NCI-H460 (cell line): Measurements from ENCODE around the gene DRC3. TPM values are rescaled to one million over a fixed set of nuclear protein-coding genes. Genes with fewer than 3 reads are reported as not detected.
"Not testable (repeated sequence)": the region's sequence is repeated elsewhere in the genome, so short reads cannot be mapped to it uniquely, and the experiment has no call there.

Experiments used
- DNase-seq: peaks from one replicate; pipeline ENCODE4 v3.0.0-alpha.2; 2016; ENCODE audit warnings: low read depth; ENCODE audit errors: extremely low read depth
- total RNA-seq: library from RNA; depleted of rRNA; stranded (reverse); fragments of >200 nt; shearing (Covaris generic); gene quantifications from 2 replicates; pipeline ENCODE4 v1.2.3, GENCODE V29; 2014

Gene DRC3
- total RNA-seq, 1 experiment from 2014 or later = 0.40 TPM

DNA sequence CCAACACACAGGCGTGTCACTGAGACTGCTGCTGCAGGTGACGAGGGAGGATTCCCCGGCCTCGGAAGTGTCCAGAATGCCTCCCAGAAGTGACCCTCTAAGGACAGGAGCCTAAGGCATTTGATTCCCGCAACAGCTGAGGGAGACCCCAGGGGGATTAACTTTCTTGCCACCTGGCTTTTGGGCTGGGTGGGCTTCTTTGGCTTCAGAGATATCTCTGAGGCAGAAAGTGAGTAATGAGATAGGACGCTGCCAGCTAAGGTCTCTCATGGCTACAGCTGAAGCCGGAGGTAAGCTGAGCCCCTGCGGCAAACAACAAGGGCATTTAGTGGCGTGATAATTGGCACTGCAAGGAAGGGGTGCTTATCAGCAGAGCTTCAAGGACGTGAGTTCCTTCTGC is 17.0 kb downstream of the DRC3 start:
- no peak for DNase-seq

DNA sequence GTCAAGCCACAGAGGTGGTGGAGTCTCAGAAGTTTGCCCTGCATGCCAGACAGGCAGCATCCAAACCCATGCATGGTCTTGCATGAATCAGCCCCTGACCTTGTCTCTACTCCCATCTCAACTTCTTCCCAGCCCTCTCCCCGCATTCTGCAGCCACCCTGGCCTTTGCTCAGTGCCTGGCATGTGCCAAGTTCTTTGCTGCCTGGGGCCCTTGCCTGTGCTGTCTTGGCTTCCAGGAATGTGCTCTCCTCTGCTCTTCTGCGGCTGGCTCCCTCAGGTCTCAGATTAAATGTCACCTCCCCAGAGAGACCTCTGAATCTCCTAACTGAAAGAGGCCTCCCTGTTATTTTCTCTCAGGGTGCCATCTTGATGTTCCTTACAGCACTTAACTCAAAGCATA is 17.6 kb downstream of the DRC3 start:
- DNase-seq = no peak

DNA sequence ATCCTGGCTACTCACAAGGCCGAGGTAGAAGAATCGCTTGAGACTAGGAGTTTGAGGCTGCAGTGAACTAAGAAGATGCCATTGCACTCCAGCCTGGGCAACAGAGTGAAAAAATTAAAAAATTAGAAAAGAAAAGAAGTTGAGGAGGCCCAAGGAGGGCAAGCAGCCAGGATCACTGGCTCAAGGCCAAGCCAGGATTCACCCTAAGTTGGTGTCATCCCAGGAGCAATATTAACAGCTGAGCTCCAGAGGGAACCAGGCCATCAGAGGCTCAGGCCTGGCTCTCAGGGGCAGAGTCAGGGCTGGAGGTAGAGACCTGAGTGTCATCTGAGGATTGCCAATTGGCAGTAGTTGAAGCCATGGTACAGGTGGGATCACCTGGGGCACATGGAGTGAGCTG is 20.7 kb downstream of the DRC3 start:
- no peak for DNase-seq

DNA sequence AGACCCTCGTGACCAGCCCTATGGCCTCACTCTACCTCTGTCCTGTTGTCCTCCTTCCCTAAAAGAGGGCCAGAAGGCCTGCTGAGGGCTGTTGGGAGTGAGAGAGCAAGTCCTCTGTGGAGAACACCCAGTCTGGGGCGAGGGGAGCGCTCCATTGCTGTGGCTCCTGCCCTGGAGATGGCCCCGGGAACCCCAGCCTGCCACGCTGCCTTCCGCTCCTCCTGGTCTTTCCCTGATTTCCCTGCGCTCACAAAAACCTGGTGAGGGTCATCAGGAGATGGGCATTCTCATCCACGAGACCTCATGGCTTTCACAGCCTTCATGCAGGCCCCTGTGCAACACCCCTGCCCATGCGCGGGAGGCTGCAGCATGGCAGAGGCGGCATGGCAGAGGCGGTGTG is 21.2 kb downstream of the DRC3 start:
- DNase-seq = no peak

DNA sequence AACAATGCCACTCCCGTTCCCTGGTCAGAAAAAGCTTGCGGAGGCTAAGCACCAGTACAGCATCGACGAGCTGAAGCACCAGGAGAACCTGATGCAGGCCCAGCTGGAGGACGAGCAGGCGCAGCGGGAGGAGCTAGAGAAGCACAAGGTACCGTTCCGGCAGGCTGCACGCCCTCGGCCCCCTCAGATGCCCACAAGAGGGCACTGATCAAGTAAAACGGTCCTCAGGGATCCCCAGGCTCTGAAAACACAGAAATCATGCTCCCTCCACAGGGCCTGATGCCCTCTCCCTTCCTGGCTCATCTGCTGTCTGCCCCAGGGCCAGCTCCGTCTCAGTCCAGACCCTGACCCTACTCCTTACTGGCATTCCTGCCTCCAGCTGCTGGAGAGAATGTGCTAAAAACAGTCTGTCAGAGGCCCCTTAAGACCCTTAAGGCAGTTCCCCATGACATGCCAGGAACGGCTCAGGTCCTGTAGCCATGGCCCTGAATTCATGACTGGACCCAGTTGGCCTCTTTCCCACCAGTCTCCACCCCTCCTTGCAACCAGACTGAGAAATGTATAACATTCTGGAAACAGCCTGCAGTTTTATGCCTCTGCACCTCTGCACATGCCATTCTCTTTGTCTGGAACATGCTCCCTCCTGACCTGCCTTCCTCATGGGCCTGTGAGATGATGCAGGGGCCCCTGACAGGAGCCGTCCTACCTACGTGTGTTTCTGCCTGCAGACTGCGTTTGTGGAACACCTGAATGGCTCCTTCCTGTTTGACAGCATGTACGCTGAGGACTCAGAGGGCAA is 21.8 kb downstream of the DRC3 start:
- DNase-seq = no peak

DNA sequence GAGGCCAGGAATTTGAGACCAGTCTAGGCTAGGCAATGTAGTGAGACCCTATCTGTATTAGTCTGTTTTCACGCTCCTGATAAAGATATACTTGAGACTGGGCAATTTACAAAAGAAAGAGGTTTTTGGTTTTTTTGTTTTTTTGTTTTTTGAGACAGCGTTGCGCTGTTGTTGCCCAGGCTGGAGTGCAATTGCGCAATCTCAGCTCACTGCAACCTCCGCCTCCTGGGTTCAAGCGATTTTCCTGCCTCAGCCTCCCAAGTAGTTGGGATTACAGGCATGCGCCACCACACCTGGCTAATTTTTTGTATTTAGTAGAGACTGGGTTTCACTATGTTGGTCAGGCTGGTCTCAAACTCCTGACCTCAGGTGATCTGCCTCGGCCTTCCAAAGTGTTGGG is 23.2 kb downstream of the DRC3 start:
- not testable (repeated sequence) for DNase-seq

DNA sequence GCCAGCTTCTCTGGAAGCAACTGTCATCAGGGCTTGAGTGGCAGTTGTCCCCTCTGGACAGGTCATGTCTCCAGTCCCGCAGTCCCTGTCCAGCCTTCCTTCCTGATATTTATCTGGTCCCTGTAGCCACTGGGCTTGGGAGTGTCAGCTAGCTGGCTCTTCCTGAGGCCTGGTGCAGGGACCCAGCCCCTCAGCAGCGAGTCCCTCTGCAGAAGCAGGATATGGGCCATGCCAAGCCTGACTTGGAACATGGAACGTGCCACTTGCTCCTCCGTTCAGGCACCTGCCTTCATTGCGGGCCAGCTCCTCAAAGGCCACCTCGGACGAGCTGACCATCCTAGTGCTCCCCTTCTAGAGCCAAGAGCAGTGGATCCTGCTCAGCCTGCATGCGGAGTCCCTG is 26.3 kb downstream of the DRC3 start:
- no peak for DNase-seq

DNA sequence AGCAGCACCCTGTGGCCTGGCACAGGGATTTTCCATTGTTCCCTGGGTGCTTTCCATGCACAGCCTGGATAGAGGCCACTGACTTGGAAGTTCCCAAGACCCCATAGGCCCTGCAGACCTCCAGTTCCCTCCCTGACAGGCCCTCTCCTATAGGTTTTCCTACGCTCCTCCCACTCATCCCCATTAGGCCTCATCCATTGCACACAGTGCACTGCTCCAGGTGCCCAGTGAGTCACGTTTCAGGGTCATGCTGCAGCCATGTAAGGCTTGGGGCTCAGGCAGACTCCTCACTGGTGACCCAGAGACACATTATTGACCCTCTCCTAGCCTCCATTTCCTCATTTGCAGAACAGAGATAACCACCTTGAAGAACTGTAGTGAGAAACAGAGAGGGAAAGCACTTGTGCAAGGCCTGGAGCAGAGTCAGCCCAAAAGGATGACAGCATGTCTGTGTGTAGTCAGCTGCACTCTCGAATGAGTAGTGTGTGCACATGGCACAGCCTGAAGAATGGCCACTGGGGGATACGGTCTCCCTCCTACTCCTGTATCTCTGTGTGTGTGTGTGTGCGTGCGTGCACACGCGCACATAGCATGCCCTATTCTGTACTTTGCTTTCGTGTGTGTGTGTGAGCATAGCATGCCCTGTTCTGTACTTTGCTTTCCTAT is 26.8 kb downstream of the DRC3 start:
- no peak for DNase-seq

DNA sequence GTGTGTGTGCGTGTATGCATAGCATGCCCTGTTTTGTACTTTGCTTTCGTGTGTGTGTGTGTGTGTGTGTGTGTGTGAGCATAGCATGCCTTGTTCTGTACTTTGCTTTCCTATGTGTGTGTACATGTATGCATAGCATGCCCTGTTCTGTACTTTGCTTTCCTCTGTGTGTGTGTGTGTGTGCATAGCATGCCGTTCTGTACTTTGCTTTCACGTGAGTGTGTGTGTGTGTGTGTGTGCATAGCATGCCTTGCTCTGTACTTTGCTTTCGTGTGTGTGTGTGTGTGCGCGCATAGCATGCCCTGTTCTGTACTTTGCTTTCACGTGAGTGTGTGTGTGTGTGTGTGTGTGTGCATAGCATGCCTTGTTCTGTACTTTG is 27.4 kb downstream of the DRC3 start:
- DNase-seq = no peak

DNA sequence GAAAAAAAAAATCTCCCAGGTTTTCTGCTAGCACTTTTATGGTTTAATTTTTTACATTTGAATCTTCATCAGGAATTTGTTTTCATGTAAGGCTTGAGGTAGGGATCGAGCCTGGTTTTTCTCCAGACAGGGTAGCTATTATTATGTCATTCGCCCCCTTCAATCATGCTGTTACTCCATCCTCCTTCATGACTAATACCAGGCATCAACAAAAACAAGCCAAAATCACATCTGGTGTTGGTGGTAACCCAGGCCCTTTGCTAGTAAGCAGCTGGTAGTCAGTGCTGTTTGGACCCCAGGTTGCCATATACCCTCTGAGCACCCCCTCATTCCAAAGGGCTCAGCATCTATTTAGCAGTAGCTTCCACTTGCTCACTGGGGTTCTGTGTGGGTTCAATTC is 29.5 kb downstream of the DRC3 start:
- DNase-seq = no peak

DNA sequence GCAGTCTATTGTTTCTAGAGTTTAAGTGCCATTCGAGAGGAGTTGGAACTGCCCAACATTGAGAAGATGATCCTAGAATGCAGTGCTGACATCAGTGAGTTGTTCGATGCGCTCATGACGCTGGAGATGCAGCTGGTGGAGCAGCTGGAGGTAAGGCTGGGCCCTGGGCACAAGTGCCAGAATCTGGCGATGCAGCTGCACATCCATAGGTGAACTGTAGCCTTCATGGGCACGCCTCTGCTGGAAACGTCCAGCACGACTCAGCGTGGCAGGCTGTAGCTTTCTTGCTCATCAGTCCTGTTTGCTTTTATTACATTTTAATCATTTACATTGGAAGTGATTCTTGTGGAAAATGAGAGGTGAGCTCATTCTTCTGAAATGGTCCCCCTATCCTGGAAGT is 31.7 kb downstream of the DRC3 start:
- no peak for DNase-seq

DNA sequence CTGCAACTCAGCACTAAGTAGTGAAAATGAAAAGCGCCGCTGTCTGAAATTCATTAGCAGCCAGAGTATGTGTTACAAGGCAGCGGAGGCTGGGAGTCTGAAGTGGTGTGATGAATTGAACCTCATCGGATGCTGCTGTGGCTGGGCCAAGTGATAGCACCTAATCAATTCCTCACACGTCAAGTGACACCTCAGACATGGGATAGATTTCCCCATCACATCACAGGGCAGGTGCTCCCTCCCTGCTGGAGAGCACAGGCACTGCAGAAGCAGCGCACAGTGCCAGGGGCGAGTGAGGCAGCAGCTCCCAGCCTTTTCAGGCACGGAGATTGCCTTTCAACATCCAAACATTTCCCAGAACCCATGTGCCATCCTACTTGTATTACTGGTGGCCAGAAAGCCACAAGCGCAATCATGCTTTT is 32.2 kb downstream of the DRC3 start:
- DNase-seq = no peak

DNA sequence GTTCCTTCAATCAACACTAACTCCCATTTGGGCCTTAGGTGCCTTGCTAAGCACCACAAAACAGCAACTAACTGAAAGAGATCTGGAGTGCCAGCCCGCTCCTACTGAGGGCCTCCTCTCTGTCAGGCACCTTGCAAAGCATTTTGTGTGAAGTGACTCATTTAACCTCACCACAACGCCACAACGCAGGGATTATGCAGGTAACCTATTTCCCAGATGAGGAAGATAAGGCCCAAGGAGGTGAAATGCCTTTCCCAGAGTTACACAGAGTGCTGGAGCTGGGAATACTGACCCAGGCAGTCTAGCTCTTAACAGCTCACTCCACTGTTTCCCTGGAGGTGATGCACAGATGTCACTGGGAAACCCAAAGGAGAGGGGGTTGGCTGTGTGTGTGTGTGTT is 32.8 kb downstream of the DRC3 start:
- no peak for DNase-seq

DNA sequence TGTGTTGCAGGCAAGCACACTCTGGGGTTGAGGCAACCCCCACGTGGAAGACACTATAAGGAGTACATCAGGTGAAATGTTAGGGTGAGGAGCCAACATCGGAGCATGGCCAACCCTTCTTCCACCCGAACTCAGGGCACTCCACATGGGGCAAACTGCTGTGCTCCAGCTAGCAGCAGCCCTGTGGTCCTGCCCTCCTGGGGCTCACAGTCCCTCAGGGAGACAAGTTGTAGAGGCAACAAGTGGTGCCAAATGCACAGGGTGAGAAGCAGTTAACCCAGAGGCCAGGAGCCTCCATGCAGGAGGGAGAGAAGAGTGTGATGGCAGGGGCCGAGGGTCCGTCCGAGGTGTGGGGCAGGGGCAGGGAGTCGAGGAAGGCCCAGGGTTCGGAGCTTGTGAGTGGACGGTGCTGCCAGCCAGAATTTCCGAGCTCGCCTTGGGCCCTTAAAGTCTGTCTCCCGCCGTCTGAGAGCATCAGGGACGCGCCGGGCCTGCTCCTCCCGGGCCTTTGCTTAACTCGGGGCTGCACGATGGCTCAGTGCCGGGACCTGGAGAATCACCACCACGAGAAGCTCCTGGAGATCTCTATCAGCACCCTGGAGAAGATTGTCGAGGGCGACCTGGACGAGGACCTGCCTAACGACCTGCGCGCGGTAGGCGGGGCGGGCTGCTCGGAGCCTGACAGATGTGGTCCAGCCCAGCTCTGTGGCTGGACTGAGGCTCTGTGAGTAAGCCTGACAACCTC is 34.0 kb downstream of the DRC3 start:
- DNase-seq = no peak

DNA sequence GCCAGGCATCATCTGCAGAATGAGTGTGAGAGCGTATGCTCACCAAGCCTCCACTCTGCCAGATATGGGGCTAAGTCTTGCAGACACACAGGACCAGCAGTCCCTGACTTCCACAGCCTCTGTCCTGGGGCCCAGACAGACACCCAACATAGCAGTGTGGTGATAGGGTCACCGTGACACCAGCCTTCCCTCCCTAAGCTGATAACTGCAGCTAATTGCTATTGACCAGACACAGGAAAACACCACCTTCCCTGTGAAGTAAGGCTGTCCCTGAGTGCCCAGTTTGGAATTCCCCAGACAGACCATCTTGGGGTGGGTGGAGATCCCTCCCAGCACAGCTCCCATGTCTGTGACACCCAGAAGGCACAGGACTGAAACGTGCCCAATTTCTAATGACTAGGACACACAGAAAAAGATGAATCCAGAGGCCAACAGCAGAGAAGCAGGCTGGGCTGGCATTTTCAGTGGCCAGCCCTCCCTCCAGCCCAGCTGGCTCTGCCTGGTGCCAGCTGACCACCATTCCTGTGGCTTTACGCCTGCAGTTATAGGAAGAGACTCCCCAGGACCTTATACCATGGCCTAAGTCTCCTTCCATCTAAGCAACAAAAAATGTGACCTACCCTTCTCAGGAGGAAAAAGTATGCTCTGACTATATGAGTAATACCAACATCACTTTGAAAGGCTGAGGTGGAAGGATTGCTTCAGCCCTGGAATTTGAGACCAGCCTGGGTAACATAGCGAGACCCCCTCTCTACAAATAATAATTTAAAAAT is 36.0 kb downstream of the DRC3 start:
- no peak for DNase-seq

DNA sequence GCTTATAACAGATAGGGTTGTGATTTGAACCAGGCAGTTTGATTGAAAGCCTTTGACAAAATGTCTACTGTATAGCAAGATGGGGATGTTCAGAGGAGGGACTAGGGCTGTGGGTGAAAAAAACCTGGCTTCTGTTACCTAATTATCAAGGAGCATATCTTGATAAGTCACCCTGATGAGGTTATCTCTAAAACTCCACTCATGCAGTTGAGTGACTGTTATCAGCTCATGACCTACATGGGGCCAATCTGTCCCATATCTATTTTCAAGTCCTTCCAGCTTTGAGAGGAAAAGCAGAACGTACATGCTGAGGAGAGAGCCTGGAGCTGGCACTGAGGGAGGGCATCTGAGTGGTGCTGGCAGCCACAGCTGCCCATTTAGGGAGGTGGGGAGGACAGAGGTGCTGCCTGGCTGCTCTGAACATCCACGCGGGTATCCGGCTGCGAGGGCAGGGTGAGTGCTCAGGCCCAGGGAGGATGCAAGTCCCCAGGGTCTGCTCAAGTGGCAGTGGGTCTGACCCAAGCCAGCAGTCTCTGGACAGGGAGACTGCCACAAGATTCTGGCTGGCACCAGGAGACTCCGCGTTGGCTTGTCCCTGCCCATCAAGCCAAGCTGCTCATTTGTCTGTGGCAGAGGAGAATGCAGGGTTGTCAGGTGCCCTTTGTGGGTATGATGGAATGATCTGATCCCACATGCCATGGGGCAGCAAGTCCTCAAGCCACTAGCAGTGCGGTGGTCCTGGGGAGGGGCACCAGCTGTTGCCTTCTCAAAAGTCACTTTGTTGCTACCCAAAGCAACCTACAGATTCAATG is 37.2 kb downstream of the DRC3 start:
- DNase-seq = no peak

DNA sequence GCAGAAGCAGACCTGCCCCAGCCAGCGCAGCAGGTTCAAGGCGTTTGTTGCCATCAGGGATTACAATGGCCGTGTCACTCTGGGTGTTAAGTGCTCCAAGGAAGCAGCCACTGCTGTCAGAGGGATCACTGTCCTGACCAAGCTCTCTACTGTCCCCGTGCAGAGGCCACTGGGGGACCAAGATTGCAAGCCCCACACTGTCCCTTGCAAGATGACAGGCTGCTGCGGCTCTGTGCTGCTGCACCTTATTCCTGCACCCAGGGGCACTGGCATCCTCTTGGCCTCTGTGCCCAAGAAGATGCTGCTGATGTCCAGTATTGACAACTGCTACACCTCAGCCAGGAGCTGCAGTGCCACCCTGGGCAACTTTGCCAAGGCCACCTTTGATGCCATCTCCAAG is 38.6 kb downstream of the DRC3 start:
- DNase-seq = no peak

DNA sequence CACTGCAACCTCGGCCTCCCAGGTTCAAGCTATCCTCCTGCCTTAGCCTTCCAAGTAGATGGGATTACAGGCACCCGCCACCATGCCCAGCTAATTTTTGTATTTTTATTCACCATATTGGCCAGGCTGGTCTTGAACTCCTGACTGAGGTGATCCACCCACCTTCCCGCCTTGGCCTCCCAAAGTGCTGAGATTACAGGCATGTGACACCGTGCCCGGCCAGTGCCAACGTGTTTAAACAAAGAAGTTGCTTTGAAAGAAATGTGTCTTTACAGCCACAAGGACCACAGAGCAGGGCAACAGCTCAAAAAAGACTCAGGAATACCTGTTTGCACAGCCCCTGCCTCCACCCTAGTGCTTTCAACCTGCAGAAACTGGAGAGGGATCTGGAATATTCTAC is 41.3 kb downstream of the DRC3 start:
- no peak for DNase-seq

DNA sequence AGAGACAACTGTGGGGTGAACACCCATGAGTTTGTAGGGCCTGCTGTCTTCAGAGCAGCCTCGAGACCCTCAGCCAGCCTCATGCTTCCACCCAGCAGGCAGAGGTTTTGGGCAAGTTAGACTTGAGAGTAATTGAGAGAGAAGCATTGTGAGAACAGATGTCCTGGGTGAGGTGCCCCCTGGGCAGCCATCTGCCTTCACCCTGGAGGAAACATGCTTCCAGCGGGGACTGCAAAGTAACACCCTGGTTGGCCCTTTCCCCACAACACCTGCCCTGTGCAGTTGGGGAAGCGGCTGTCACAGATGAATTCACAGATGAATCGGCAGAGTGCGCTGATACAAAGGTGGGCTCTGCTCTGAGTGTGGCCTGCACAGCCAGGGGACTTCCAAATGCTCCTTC is 42.9 kb downstream of the DRC3 start:
- no peak for DNase-seq

DNA sequence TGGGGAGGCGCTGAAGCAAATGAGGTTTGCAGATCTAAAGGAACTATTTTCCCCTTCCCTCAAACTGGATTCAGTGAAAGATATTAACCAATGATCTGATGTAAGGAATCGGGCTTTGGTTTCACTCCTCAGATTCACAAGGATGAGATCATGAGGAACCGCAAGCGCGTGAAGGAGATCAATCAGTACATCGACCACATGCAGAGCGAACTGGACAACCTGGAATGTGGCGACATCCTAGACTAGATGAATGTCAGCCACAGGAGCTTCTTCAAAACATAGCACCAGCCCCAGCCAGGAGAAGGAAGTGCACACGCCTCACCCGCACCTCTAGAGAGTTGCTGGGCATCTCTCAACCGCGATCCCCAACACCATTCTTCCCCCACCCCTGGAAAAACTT is 43.8 kb downstream of the DRC3 start:
- DNase-seq = no peak
